Activated gamma-delta T cell treated with Interleukin-2 at 50 U/mL for 16 hours (primary cell): ENCODE measurements around the gene CTNNB1.
"Not testable (repeated sequence)": the region's sequence is repeated elsewhere in the genome, so short reads cannot be mapped to it uniquely, and the experiment has no call there.

Source experiments
- DNase-seq: peaks from one replicate; pipeline ENCODE4 v3.0.0-alpha.2; 2020

CTNNB1 gene

DNA sequence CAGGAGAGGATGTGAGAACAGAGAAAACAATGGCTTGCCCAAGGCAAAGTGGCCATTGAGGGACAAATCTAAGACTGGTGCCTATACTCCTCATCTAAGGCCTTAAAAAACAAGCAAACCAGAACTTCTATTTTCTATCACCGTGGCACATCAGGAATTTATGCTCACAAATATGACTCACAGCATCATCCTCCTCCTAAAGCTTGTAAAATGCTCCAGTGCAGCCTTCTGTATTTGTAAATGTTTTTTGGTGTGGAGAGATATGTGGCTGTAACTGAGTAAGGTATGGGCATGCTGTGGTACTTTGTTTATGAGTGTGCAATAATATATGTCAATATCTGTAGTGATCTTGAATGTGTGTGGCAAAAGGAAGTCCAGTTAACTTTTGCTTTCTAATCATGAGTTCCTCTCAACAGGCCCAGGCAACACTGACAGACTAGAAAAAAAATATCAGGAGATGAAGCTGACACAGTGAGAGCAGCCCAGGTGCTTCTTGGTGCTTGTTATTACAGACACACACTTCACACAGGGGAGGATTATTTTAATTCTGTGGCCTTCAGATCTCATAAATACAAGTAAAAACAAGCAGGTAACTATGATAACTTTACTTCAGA, 60.3 kb downstream of the CTNNB1 start:
- DNase-seq, result no peak

DNA sequence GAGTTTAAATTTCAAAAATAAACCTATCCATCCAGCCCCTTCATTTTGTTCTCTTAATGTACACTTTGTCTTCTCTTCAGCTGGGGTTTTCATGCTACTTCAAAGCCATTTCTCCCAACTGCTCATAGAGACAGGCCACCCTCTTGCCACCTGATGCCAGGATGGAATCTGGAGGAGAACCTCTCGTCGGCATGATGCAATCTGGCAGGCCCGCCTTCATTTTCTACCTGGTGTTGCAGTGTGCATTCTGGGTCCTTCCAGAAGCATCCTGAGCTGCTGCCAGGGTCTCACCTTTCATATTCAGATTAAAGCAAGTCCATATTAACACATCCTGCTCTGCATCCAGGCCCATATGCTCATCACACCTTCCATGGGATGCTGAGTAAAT, 60.8 kb downstream of the CTNNB1 start:
- no peak for DNase-seq

DNA sequence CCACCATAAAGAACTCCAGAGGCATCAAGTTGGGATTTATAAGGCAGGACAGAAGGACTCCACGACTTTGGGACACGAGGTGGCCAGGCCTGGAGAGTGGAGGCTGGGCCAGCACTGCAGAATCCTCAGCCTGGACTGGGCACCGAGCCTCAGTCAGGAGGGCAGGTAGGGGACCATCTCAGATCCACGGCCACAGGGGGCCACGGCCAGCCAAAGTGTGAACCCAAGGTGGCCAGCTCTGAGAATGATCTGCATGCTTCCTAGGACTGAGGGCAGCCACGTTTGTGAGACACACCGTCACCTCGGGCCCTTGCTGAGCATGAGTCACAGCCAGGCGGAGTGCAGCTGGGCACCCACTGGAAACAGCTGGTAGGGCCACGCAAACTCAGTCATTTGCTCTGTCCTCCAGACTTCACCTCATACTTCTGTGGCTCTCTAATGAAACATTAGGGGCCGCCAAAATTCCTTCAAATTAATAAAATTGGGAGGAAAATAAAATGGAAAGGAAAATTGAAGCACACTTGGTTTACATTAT, 65.8 kb downstream of the CTNNB1 start:
- no peak for DNase-seq

DNA sequence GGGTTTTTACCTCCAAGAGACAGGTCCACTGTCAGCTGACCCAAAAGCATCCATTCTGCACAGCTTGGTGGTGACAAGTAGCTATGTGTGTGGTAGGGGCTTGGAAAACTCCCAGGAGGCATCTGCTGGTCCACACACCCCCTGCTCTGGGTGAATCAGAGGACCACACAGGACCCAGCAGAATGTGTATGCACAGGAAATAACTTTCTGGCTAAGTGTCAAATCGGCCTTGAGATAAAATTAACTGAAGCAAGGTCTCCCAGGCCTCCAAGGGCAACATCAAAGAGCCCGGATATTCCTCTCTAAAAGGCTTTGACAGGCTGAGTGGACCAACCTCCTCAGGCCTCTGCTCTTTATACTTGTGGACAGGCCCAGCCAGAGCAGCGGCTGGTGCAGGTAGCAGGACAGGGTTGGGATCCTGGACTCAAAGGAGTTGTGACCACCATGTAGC, 66.5 kb downstream of the CTNNB1 start:
- DNase-seq, result no peak

DNA sequence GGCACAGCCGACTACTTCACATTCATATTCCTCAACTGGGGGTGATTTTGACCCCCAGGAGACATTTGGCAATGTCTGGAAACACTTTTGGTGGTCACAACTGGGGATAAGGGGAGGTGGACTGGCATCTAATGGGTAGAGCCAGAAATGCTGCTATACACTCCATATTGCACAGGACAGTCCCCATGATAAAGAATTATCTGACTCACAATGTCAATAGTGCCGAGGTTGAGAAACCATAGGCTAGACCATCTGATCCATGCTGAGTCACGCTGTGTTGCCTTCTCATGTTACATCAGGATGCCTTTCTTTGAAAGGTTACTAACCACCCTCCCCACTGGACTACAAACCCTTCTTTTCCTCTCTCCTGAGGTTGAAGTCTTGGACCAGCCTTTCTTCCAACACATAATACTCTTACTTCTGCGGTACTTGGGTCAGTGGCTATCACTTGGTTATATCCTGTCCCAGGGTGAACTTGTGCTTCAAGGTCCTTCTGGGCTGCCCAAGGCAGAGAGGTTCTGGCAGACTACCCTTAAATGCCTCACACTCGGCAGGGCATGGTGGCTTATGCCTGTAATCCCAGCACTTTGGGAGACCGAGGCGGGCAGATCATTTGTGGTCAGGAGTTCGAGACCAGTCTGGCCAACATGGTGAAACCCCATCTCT, 68.8 kb downstream of the CTNNB1 start:
- no peak for DNase-seq

DNA sequence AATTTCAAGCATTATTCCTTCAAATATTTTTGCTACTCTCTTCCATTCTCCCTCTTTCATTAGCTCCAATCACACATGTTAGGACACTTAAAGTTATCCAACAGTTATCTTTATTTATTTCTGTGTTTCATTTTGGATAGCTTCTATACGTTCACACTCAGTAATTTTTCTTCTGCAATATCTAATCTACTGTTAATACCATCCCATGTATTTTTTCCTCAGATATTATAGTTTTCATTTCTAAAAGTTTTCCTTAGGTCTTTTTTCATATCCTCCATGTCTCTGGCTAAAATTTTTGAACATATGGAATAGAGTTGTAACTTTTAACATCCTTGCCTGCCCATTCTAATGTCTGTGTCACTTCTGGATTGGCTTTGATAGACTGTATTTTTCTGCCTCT, 73.4 kb downstream of the CTNNB1 start:
- no peak for DNase-seq

DNA sequence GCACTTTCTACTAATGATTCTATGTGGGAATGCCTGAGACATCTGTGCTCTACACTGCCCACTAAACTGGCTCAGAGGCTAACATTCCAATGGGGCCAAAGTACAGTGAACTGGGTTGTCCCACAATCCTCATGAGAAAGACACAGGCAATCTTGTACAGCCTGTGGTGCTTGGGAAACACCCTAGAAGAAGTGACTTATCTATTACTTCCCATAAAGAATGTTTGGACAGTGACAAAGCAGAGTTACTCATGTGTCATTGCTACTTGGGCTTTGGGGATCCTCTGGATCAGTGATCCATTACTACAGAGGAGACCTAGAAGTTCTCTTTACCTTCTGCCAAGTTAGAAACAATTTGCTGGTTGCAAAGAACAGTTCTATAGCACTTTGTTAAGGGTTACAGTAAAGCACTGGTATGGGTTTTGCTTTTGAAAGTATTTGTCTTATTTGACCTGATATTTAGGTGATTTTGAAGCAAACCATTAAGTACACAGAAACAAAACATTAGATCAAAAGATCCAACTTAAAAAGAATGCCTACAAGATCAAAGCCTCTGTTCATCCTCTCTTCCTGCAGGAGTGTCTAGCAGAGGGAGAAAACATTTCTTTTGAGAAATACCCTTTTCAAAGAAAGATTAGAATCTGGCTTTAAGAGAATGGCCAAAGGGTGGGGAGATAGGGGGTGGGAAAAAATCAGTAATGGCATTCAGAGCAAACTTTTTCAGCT, 75.8 kb downstream of the CTNNB1 start:
- no peak for DNase-seq

DNA sequence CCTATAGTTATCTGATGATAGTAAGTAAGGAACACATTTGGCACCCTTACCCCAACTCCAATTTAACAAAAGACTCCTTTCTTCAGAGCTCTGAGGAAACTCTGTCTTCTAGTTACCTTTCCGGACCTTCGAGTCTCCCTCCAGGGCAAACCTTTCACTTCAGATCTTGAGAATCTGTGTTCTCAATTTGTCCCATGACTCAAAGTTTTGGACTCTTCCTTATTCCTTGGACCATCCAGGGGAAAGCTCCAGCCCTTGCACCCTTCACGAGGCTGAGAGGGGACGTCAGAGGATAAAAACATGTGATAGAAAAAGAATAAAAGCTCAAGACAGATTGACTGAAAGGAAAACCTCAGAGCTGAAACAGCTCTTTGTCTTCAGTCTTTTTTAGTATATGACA, 76.9 kb downstream of the CTNNB1 start:
- DNase-seq, result no peak

DNA sequence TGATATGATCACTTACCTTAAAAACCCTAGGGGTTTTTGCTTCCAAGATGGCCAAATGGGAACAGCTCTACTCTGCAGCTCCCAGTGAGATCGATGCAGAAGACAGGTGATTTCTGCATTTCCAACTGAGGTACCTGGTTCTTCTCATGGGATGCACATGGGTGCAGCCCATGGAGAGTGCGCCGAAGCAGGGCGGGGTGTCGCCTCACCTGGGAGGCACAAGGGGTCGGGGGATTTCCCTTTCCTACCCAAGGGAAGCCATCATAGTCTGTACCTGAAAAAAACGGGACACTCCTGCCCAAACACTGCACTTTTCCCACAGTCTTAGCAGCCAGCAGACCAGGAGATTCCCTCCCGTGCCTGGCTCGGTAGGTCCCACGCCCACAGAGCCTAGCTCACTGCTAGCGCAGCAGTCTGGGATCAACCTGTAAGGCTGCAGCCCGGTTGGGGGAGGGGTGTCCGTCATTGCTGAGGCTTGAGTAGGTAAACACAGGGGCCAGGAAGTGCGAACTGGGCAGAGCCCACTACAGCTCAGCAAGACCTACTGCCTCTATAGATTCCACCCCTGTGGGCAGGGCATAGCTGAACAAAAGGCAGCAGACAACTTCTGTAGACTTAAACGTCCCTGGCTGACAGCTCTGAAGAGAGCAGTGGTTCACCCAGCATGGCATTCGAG, 78.6 kb downstream of the CTNNB1 start:
- DNase-seq, result no peak

DNA sequence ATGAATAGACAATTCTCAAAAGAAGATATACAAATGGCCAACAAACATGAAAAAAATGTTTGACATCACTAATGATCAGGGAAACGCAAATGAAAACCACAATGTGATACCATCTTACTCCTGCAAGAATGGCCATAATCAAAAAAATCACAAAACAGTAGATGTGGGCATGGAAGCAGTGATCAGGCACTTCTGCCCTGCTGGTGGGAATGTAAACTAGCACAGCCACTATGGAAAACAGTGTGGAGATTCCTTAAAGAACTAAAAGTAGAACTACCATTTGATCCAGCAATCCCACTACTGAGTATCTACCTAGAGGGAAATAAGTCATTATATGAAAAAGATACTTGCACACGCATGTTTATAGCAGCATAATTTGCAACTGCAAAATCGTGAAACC, 85.6 kb downstream of the CTNNB1 start:
- DNase-seq, result not testable (repeated sequence)

DNA sequence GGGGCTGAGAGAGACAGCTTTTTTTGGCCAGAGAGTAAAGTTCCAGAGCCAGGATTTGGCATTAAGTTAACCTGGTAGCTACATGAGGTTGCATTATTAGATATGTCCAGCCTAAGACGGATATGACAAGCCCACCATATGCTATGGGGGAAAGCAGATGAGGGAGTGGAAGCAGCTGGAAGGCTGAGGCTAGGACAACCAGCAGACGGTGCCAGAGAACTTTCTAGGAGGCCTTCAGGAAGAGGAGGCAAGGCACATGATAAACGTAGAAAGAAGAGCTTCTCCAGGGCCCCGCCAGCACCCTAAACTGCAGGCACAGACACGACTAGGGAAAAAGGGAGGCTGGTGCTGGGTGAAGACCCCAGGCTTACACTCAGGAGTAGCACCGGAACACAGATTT, 87.0 kb downstream of the CTNNB1 start:
- no peak for DNase-seq

DNA sequence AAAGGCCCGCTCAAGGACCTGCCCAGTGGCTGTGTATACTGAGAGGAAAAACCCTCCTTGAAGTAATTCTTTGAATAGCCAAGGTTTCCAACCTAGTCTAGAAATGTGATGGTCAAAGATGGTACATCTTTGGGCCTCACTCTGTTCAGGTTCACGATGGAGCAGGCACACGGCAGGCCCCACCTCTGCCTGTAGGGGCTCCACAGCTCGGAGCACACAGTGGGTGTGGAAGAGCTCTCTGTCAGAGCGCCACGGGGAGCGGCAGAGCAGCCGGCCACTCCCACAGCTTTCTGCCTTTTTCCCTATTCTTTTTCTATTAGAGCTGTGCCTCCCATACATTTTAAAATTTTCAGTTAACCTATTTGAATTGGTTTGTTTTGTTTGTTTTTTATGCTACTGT, 89.5 kb downstream of the CTNNB1 start:
- DNase-seq, result no peak
